Kidney epithelial cell (primary cell): ENCODE data around the gene TIMD4. TPM values are rescaled to one million over a fixed set of nuclear protein-coding genes. Genes with fewer than 3 reads are reported as not detected.

Experiments
- DNase-seq: peaks from one replicate; pipeline ENCODE4 v3.0.0-alpha.2; 2010; ENCODE audit warnings: low read depth
- H3K27me3 ChIP-seq: 2 replicates; pipeline ENCODE4 v1.6.0; 2011; ENCODE audit warnings: low read length; ENCODE audit not compliant: control insufficient read depth, insufficient read depth
- H3K36me3 ChIP-seq: 2 replicates; pipeline ENCODE4 v1.5.1; 2011; ENCODE audit warnings: low read length; ENCODE audit not compliant: control insufficient read depth, insufficient read depth
- H3K4me3 ChIP-seq: 2 replicates; pipeline ENCODE4 v1.5.1; 2011; ENCODE audit warnings: low read depth, mild to moderate bottlenecking, control low read depth, low read length
- CTCF ChIP-seq: IDR thresholded peaks from 2 replicates; pipeline ENCODE4 v1.5.1; 2011; ENCODE audit warnings: mild to moderate bottlenecking, moderate library complexity, low read length, control low read depth, inconsistent platforms; ENCODE audit not compliant: insufficient read depth, poor library complexity, severe bottlenecking
- total RNA-seq: library from RNA; depleted of rRNA; stranded (reverse); fragments of >200 nt; gene quantifications from 2 replicates; pipeline ENCODE4 v1.2.3, GENCODE V29; 2015

Gene TIMD4
- total RNA-seq = not detected in 2 replicates

- no peak for DNase-seq
- no peak for TF ChIP-seq CTCF
- Histone ChIP-seq H3K4me3 (no peak within 1 kb of the TSS), H3K27me3 (no peaks in the 10 kb centered on the region), H3K36me3 (no peaks in the 10 kb centered on the region)
Observed at GRCh38 chr5:156963125-156963524, at the start of gene TIMD4. TSS of gene TIMD4 (minus strand) at chr5:156963226. CDS start at chr5:156963198, 28 bp downstream.

GRCh38 chr5:157006262-157006661 lies 43.2 kb upstream of the TIMD4 start:
- no peak for TF ChIP-seq CTCF
- Histone ChIP-seq H3K4me3 (no peak overlapping the region), H3K36me3 (no peaks in the 10 kb centered on the region), H3K27me3 (no peaks in the 10 kb centered on the region)
- no peak for DNase-seq

GRCh38 chr5:157004893-157005551 lies 42.0 kb upstream of the TIMD4 start:
- no peaks in the 10 kb centered on the region for H3K27me3 ChIP-seq
- no peaks in the 10 kb centered on the region for H3K36me3 ChIP-seq
- no peak for TF ChIP-seq CTCF
- H3K4me3 ChIP-seq = no peak overlapping the region
- DNase-seq = peak; percentile 81

GRCh38 chr5:156991714-156992113 lies 28.7 kb upstream of the TIMD4 start:
- no peaks in the 10 kb centered on the region for H3K36me3 ChIP-seq
- no peak overlapping the region for H3K4me3 ChIP-seq
- no peak for DNase-seq
- TF ChIP-seq CTCF = no peak
- no peaks in the 10 kb centered on the region for H3K27me3 ChIP-seq

- H3K27me3 ChIP-seq = no peaks in the 10 kb centered on the region
- H3K4me3 ChIP-seq = no peak overlapping the region
- no peak for TF ChIP-seq CTCF
- DNase-seq = no peak
- H3K36me3 ChIP-seq = no peaks in the 10 kb centered on the region
Observed at GRCh38 chr5:156984064-156984463, 21.0 kb upstream of the TIMD4 start.

- Histone ChIP-seq H3K27me3 (no peaks in the 10 kb centered on the region), H3K4me3 (no peak overlapping the region), H3K36me3 (no peaks in the 10 kb centered on the region)
- no peak for TF ChIP-seq CTCF
- no peak for DNase-seq
Observed at GRCh38 chr5:156981481-156981880, 18.5 kb upstream of the TIMD4 start.
